ENCODE data around the gene SGMS1. TPM values are rescaled to one million over a fixed set of nuclear protein-coding genes. Genes with fewer than 3 reads are reported as not detected.
A peak's percentile ranks its signal among the peaks of the same experiment; 100 is the strongest.

SGMS1 gene
- total and polyA plus RNA-seq, 2 donors (not counting 1 experiment from before 2014, with no cell fraction given) = 39.9 to 82.1 TPM

DNA sequence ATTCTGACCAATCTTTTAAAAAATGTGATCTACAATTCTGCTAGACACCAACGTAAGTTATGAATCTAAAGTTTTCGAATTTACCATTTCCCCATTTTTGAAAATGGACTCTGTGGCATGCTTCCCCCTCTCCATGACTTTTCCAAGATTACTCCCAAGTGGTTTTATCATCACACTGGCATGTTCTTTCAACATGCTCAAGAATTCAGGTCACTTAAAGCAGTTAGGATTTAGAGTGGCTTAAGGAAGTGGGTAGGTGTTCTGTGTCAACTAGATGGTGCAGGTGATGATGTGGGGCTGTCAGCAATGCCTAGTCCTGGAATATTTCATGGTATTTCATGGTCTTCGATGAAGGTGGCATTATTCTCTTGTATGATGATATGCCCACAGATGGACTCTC is 208.5 kb downstream of the SGMS1 start:
- no peaks in the 10 kb centered on the region for H3K36me3 ChIP-seq (ENCODE audit: control insufficient read depth, insufficient read depth, low read length)
- no peak overlapping the region for H3K9ac ChIP-seq (ENCODE audit: insufficient read depth, low read length)
- peaks cover 69% of the 10 kb centered on the region for H3K79me2 ChIP-seq (ENCODE audit: control insufficient read depth, insufficient read depth, low read length)
- no peak for DNase-seq (ENCODE audit: low read depth in 2 of 2)
- no peak overlapping the region for H3K4me2 ChIP-seq (ENCODE audit: extremely low read depth, insufficient read depth, low read length)
- H3K27ac ChIP-seq (ENCODE audit: insufficient read depth, low read length) = no peak overlapping the region
- no peak overlapping the region for H2AFZ ChIP-seq (ENCODE audit: low read length)
- no peak for TF ChIP-seq EZH2 (IDR thresholded peaks at IDR 0.05; ENCODE audit: low read length, missing control alignments)
- TF ChIP-seq, protein P1, sequence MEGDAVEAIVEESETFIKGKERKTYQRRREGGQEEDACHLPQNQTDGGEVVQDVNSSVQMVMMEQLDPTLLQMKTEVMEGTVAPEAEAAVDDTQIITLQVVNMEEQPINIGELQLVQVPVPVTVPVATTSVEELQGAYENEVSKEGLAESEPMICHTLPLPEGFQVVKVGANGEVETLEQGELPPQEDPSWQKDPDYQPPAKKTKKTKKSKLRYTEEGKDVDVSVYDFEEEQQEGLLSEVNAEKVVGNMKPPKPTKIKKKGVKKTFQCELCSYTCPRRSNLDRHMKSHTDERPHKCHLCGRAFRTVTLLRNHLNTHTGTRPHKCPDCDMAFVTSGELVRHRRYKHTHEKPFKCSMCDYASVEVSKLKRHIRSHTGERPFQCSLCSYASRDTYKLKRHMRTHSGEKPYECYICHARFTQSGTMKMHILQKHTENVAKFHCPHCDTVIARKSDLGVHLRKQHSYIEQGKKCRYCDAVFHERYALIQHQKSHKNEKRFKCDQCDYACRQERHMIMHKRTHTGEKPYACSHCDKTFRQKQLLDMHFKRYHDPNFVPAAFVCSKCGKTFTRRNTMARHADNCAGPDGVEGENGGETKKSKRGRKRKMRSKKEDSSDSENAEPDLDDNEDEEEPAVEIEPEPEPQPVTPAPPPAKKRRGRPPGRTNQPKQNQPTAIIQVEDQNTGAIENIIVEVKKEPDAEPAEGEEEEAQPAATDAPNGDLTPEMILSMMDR (conservative IDR thresholded peaks at IDR 0.05 in 1 of 2, IDR thresholded peaks at IDR 0.05 in 1 of 2; ENCODE audit: low read depth in 1 of 2, low read length in 2 of 2) = no peak
- no peaks in the 10 kb centered on the region for H4K20me1 ChIP-seq (ENCODE audit: control insufficient read depth, extremely low read depth, insufficient read depth, low read length)
- H3K4me1 ChIP-seq (ENCODE audit: control insufficient read depth, extremely low read depth, insufficient read depth, low read length) = peaks cover 13% of the 10 kb centered on the region
- H3K9me3 ChIP-seq (ENCODE audit: control insufficient read depth, insufficient read depth, low read depth, low read length) = no peaks in the 10 kb centered on the region
- no peaks in the 10 kb centered on the region for H3K27me3 ChIP-seq (ENCODE audit: control insufficient read depth, insufficient read depth, low read length)
- H3K4me3 ChIP-seq (replicated peaks in 1 of 4; ENCODE audit: control extremely low read depth in 1 of 4, insufficient read depth in 1 of 4, low read depth in 3 of 4, low read length in 4 of 4) = no peak overlapping the region

DNA sequence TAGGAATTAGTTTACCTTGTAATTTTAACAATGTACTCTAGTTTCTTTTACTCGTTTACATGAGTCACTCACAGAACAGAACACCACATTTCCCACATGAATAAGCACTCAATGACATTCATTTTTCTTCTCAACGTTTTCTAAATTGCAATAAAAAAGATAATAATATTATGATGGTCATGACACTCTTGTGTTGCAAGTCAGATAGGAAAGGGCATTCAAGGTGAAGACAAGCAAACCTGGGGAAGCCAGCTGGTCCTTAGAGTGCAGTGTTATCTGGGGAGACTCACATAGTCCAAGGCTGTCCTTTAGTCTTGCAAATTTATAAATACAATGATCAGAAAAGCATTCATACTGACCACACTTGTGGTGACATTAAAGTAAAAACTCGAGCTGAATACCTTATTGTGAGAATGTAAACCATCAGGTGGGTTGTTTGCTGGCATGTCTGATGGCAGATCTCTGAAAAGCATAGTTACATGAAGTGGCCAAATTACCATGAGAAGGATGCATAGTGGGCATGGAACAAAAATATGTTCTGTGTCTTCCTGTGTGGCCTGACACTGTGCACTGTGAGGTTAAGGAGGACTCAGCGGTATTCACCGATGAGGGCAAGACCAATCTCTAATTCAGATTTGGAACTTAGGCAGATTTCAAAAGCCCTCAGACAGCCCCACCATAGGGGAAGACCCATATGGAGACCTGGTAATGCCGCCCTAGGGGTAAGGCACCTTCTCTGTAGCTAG is 213.5 kb downstream of the SGMS1 start:
- Histone ChIP-seq H3K4me3 (replicated peaks in 1 of 4; ENCODE audit: control extremely low read depth in 1 of 4, insufficient read depth in 1 of 4, low read depth in 3 of 4, low read length in 4 of 4) (no peak overlapping the region), H3K79me2 (ENCODE audit: control insufficient read depth, insufficient read depth, low read length) (peaks cover 72% of the 10 kb centered on the region), H3K9ac (ENCODE audit: insufficient read depth, low read length) (no peak overlapping the region), H3K9me3 (ENCODE audit: control insufficient read depth, insufficient read depth, low read depth, low read length) (no peaks in the 10 kb centered on the region), H3K4me2 (ENCODE audit: extremely low read depth, insufficient read depth, low read length) (peak overlapping the region; percentile 7), H3K27me3 (ENCODE audit: control insufficient read depth, insufficient read depth, low read length) (no peaks in the 10 kb centered on the region), H2AFZ (ENCODE audit: low read length) (no peak overlapping the region), H4K20me1 (ENCODE audit: control insufficient read depth, extremely low read depth, insufficient read depth, low read length) (no peaks in the 10 kb centered on the region), H3K4me1 (ENCODE audit: control insufficient read depth, extremely low read depth, insufficient read depth, low read length) (peaks cover 6% of the 10 kb centered on the region), H3K36me3 (ENCODE audit: control insufficient read depth, insufficient read depth, low read length) (no peaks in the 10 kb centered on the region), H3K27ac (ENCODE audit: insufficient read depth, low read length) (no peak overlapping the region)
- peak in 1 of 2 donors; percentile 48 for DNase-seq (ENCODE audit: low read depth in 2 of 2)
- TF ChIP-seq, protein P1 (conservative IDR thresholded peaks at IDR 0.05 in 1 of 2, IDR thresholded peaks at IDR 0.05 in 1 of 2; ENCODE audit: low read depth in 1 of 2, low read length in 2 of 2) = no peak
- TF ChIP-seq EZH2 (IDR thresholded peaks at IDR 0.05; ENCODE audit: low read length, missing control alignments) = no peak

DNA sequence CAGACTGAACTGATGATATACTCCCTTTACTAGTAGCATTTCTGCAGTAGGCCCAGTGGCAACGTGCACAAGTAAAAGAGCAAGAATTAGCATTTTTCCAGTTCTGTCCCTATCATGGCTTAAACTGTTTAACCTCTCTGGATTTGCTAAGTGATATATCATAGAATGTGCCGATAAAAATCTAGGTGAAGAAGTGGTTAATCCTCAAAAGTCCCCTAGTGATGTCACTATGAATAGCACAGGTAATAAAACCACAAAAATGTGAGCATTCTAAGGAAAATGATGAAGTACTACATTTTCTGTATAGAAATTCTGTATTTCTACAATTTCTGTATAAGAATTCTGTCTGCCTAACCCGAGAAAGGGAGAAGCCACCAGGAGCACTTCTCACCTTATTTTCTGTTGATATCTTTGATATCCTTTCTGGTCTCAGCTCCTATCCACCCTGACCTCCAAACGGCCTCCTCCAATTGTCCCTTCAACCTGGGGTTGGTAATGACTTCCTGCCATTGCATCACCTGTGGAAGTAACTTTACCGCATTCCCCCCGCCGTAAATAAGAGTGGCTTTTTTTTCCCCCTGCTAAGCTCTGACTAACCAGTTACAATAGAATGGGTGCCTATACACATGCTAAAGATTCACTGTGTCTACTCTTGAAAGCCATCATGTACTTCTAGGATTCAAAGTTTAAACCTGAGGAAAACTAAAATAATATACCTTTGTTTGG is 216.5 kb downstream of the SGMS1 start:
- Histone ChIP-seq H3K27me3 (ENCODE audit: control insufficient read depth, insufficient read depth, low read length) (no peaks in the 10 kb centered on the region), H3K4me2 (ENCODE audit: extremely low read depth, insufficient read depth, low read length) (no peak overlapping the region), H2AFZ (ENCODE audit: low read length) (no peak overlapping the region), H3K9ac (ENCODE audit: insufficient read depth, low read length) (no peak overlapping the region), H4K20me1 (ENCODE audit: control insufficient read depth, extremely low read depth, insufficient read depth, low read length) (no peaks in the 10 kb centered on the region), H3K36me3 (ENCODE audit: control insufficient read depth, insufficient read depth, low read length) (no peaks in the 10 kb centered on the region), H3K27ac (ENCODE audit: insufficient read depth, low read length) (no peak overlapping the region), H3K9me3 (ENCODE audit: control insufficient read depth, insufficient read depth, low read depth, low read length) (no peaks in the 10 kb centered on the region), H3K4me3 (replicated peaks in 1 of 4; ENCODE audit: control extremely low read depth in 1 of 4, insufficient read depth in 1 of 4, low read depth in 3 of 4, low read length in 4 of 4) (no peak overlapping the region), H3K79me2 (ENCODE audit: control insufficient read depth, insufficient read depth, low read length) (peaks cover 63% of the 10 kb centered on the region), H3K4me1 (ENCODE audit: control insufficient read depth, extremely low read depth, insufficient read depth, low read length) (peaks cover 6% of the 10 kb centered on the region)
- TF ChIP-seq, protein P1 (conservative IDR thresholded peaks at IDR 0.05 in 1 of 2, IDR thresholded peaks at IDR 0.05 in 1 of 2; ENCODE audit: low read depth in 1 of 2, low read length in 2 of 2) = no peak
- no peak for TF ChIP-seq EZH2 (IDR thresholded peaks at IDR 0.05; ENCODE audit: low read length, missing control alignments)
- DNase-seq (ENCODE audit: low read depth in 2 of 2) = no peak
